ENCODE measurements around the gene PFKFB1.

The PFKFB1 gene

DNA sequence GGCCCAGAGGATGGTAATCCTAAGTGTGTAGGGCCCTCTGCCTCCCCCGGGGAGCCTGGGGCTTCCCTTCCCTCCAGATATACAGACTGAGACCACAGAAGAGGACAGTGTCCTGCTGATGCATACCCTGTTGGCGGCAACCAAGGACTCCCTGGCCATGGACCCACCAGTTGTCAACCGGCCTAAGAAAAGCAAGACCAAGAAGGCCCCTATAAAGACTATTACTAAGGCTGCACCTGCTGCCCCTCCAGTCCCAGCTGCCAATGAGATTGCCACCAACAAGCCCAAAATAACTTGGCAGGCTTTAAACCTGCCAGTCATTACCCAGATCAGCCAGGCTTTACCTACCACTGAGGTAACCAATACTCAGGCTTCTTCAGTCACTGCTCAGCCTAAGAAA, 71.4 kb downstream of the PFKFB1 start:
- no peak for DNase-seq (ENCODE audit: low read depth)

DNA sequence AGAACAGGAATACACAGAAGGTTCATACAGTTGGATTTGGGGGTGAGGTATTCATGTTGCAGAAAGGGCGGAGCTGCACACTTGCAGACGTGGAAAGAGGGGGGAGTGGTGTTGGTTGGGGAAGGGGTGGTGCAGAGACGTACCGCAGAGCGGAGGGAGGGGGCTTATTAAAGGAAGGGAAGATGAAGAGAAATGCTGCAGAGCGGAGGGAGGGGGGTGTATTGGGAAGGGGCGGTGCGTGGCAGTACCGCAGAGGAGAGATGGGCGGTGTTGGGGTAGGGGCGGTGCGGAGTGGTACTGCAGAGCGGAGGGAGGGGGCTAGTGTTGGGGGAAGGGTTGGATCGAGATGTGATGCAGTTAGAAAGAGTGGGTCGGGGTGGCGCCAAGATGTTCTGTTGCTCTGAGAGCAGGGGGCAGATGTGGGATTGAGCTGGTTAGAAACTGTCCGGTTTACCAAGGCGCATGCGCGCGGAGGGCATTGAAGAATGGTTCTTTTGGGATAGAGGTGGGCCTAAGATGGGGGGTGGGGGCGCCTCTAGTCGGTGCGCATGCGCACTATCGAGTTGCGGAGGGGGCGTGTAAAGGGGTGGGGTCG, 72.5 kb downstream of the PFKFB1 start:
- peak; percentile 48 for DNase-seq (ENCODE audit: low read depth)

DNA sequence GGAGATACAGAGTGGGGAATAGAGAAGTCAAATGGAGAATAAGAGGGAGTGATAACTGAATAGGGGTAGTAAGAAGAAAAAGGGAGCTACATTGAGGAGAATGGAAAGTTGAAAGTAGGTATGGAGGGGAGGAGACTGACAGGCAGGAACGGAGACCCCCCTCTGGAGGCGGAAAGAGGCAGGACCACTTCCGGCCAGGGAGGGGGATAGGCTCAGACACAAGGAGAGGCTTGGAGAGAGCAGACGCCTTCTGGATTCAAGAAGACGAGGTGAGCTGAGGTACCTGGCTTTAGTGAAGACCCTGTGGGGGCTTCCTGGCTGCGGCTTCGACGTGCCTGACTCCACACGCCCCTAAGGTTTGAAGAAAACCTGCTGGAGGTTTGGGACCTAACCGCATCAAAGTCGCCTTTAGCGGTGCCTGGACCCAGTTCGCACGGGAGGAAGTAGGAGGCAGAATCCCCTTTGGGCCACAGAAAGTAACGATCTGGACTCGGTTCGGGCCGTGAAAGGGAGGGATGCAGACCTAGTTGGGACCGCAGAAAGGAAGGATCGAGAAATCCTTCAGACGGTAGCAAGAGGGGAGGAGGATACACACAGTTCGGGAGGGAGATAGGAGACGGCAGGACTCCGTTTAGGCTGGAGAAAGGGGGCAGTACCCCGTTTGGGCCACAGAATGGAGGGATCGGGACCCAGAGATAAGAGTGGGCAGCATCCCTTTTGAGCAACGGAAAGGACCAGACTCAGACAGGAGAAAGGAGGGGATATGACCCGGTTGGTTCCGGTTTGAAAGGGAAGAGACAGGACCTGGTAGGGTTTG, 73.2 kb downstream of the PFKFB1 start, which contains the start of gene TRO:
Gene TRO (plus strand): TSS at position 215 of the 817 bp plus-strand sequence. CDS start 1,423 bp downstream, outside the sequence.
- peak; percentile 1 for DNase-seq (ENCODE audit: low read depth)

DNA sequence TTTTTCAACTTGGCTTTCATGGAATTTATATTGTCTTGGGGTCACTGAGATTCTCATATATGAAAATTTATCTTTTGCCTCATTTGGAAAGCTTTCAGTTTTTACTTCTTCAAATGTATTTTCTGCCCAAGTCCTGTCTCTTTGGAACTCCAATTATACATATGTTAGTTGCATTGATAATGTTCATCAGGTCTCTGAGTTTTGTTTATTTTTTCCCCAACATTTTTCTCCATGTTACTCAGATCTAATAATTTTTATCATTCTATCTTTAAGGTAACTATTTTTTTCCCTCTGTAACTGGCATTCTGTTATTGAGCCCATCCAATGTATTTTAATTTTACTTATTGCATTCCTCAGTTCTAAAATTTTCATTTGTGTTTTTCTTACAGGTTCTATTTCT, 84.0 kb downstream of the PFKFB1 start:
- no peak for DNase-seq (ENCODE audit: low read depth)

DNA sequence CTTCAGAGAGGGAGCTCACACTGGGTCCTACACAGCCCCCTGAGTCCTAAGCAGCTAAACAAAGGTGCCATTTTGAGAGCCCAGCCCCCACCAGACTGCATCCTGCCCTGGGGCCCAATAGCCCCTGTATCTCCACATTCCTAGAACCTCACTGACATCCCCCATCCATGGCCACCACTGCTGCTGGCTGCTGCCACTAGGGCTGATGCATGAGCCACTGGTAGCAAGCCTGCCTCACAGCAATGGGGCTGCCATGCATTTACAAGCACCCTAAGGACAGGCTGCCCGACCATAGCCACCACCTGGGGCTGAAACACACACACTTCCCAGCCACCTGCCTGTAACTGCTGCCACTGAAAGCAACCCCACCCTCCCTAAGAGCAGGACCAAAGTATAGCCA, 99.8 kb downstream of the PFKFB1 start:
- no peak for DNase-seq (ENCODE audit: low read depth)

DNA sequence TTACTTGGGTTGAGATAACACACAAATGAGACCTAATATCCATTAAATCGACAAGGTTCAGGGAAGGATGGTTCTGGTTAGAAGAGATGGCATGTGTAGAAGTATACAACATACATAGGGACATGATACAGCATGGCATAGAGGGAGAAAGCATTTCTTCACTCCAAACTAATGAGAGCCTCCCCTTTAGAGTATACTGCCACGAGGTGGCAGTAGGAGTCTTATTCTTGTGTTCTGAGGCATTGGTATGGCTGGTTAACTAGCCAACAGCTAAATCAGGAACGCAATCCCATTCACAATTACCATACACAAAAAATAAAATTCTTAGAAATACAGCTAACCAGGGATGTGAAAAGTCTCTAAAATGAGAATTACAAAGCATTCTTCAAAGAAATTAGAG, 102.4 kb downstream of the PFKFB1 start:
- DNase-seq (ENCODE audit: low read depth): peak; percentile 44

DNA sequence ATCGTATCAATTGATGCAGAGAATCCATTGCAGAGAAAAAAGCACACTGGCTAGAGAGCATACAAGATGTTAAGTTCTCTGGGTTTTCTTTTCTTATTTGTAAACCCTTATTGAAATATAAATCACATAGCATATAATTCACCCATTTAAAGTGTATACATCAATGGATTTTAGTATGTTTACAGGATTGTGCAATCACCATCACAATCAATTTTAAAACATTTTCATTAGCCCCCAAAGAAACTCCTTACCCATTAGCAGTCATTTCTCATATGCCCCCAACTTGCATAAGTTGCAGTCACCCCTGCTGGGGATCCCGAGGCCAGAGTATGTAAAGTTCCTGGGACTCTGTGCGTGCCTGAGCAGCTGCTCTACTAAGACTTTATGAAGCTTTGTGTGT, 108.2 kb downstream of the PFKFB1 start:
- no peak for DNase-seq (ENCODE audit: low read depth)

All from iris pigment epithelial cell (primary cell).